MM.1S (cell line): ENCODE measurements around the gene CACNB2.

Experiments used
- EZH2 ChIP-seq: fragments of 300-600 bp; sonication (generic); optimal IDR thresholded peaks from 2 replicates; pipeline ENCODE3; 2017; ENCODE audit warnings: low read depth, mild to moderate bottlenecking, antibody characterized with exemption, low read length, mixed read lengths
- EZH2phosphoT487 ChIP-seq: fragments of 300-600 bp; sonication (generic); IDR thresholded peaks from 2 replicates; pipeline ENCODE4 v1.6.1; 2018; ENCODE audit warnings: antibody characterized with exemption, low read length
- TF ChIP-seq, protein P1 (sequence below): fragments of 300-600 bp; sonication (generic); IDR thresholded peaks from 2 replicates; pipeline ENCODE4 v1.5.1; 2016; ENCODE audit warnings: antibody characterized with exemption, low read length, mixed read lengths

DNA sequence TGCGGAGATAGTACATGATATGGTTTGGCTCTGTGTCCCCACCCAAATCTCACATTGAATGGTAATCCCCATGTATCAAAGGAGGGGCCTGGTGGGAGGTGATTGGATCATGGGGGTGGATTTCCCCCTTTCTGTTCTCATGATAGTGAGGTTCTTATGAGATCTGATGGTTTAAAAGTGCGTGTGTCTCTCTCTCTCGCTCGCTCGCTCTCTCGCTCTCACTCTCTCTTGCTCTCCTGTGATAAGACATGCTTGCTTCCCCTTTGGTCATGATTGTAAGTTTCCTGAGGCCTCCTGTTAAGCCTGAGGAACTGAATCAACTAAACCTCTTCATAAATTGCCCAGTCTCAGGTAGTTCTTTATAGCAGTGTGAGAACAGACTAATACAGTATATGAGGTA, 339.3 kb downstream of the CACNB2 start:
- TF ChIP-seq, protein P1, sequence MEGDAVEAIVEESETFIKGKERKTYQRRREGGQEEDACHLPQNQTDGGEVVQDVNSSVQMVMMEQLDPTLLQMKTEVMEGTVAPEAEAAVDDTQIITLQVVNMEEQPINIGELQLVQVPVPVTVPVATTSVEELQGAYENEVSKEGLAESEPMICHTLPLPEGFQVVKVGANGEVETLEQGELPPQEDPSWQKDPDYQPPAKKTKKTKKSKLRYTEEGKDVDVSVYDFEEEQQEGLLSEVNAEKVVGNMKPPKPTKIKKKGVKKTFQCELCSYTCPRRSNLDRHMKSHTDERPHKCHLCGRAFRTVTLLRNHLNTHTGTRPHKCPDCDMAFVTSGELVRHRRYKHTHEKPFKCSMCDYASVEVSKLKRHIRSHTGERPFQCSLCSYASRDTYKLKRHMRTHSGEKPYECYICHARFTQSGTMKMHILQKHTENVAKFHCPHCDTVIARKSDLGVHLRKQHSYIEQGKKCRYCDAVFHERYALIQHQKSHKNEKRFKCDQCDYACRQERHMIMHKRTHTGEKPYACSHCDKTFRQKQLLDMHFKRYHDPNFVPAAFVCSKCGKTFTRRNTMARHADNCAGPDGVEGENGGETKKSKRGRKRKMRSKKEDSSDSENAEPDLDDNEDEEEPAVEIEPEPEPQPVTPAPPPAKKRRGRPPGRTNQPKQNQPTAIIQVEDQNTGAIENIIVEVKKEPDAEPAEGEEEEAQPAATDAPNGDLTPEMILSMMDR = no peak
- TF ChIP-seq EZH2 (no peak), EZH2phosphoT487 (no peak)
